Tracheal epithelial cell (primary cell): ENCODE data around the gene DMTF1. TPM values are rescaled to one million over a fixed set of nuclear protein-coding genes. Genes with fewer than 3 reads are reported as not detected.

Experiments used
- total RNA-seq: library from RNA; depleted of rRNA; stranded (reverse); fragments of >200 nt; gene quantifications from 2 replicates; pipeline ENCODE4 v1.2.1, GENCODE V29; 2014

The DMTF1 gene
- total RNA-seq, result 27.1 and 44.8 TPM in 2 replicates

GRCh38 chr7:87152112-87152896 is at the start of gene DMTF1:
Gene DMTF1, plus strand, starts transcription at chr7:87152453. Its CDS starts 12,489 bp downstream, at chr7:87164942.

GRCh38 chr7:87219545-87220025 is 67.3 kb downstream of the DMTF1 start, which contains the start of gene TMEM243:
Gene TMEM243, minus strand, starts transcription at chr7:87219732. Its CDS starts 229 bp downstream, at chr7:87219503.

Other genes starting within 250 kb of the DMTF1 start
- gene ELAPOR2, start 92.8 kb upstream of the DMTF1 start, total RNA-seq, result 1.1 and 5.1 TPM in 2 replicates
- 28.6 and 35.4 TPM in 2 replicates for gene TMEM243, start 67.3 kb downstream of the DMTF1 start, total RNA-seq
- gene CROT, start 193.2 kb downstream of the DMTF1 start, total RNA-seq, result 7.5 and 13.0 TPM in 2 replicates